Body of pancreas (tissue), 4 donors: ENCODE measurements around the gene SEMA5B. TPM values are rescaled to one million over a fixed set of nuclear protein-coding genes. Genes with fewer than 3 reads are reported as not detected.

Source experiments
- ATAC-seq: fragments of 150-250 bp; one replicate; pipeline ENCODE4 v1.9.1; 2016
- DNase-seq, 4 donors: peaks; one replicate each; pipeline ENCODE4 v3.0.0-alpha.2; 2019
- H3K27ac ChIP-seq, 4 donors: fragments of 200-600 bp; sonication (generic); 1 replicate in 3 of 4; 2 replicates in 1 of 4; pipeline versions ENCODE4 v1.5.1 to v1.6.1; 2016 to 2019; ENCODE audit warnings: mild to moderate bottlenecking in 1 of 4, mixed read lengths in 1 of 4, moderate library complexity in 1 of 4
- H3K27me3 ChIP-seq, 2 donors: fragments of 200-600 bp; sonication (generic); one replicate each; pipeline ENCODE4 v1.6.0; 2016; ENCODE audit warnings: mild to moderate bottlenecking in 1 of 2
- H3K36me3 ChIP-seq, 2 donors: fragments of 200-600 bp; sonication (generic); replicated peaks in 1 of 2; 2 replicates each; pipeline ENCODE4 v1.5.1; 2016; ENCODE audit warnings: low read depth in 2 of 2; ENCODE audit not compliant: insufficient read depth in 1 of 2
- H3K4me1 ChIP-seq: fragments of 200-600 bp; sonication (generic); one replicate; pipeline ENCODE4 v1.6.0; 2016
- H3K4me3 ChIP-seq, 2 donors: fragments of 200-600 bp; sonication (generic); 1 replicate in 1 of 2; 2 replicates in 1 of 2; pipeline ENCODE4 v1.5.1; 2016 to 2019
- H3K9me3 ChIP-seq, 3 donors: fragments of 200-600 bp; sonication (generic); 1 replicate in 2 of 3; 2 replicates in 1 of 3; pipeline ENCODE4 v1.5.1; 2016
- CTCF ChIP-seq, 7 experiments: fragments of 450-650 bp in 4 of 7; fragments of 200-600 bp in 3 of 7; sonication (generic) in 3 of 7; IDR thresholded peaks; one replicate each; pipeline ENCODE4 v1.5.1; 2016 to 2019; ENCODE audit warnings: antibody characterized with exemption in 7 of 7
- POLR2A ChIP-seq, 3 donors: fragments of 450-650 bp; IDR thresholded peaks; one replicate each; pipeline ENCODE4 v1.6.1; 2016; ENCODE audit warnings: antibody characterized with exemption in 3 of 3, mild to moderate bottlenecking in 2 of 3
- WGBS, 2 donors: methylation state at CpG; one replicate each; pipeline ENCODE4 v1.1.5; 2017; 5-methylcytosine and 5-hydroxymethylcytosine counted together
- intact Hi-C: fragments of 100-400 bp; cut with DNase I; formaldehyde crosslinking; loops from one replicate; pipeline ENCODE4 v1.15.1; 2023
- total RNA-seq, 2 donors: library from RNA; depleted of rRNA; stranded (reverse); fragments of >200 nt; gene quantifications; one replicate each; pipeline ENCODE4 v1.1.0, GENCODE V29; 2016

SEMA5B gene
- total RNA-seq, 2 donors from 2014 or later = 1.0 to 15.2 TPM

GRCh38 chr3:122930063-122930997, 97.2 kb downstream of the SEMA5B start:
- H3K4me3 ChIP-seq = no peak overlapping the region
- H3K36me3 ChIP-seq = no peaks in the 10 kb centered on the region
- DNase-seq = no peak
- no peaks in the 10 kb centered on the region for H3K4me1 ChIP-seq
- no peaks in the 10 kb centered on the region for H3K27me3 ChIP-seq
- TF ChIP-seq CTCF (IDR thresholded peaks at IDR 0.05) (no peak), POLR2A (IDR thresholded peaks at IDR 0.05) (no peak)
- no peaks in the 10 kb centered on the region for H3K9me3 ChIP-seq
- intact Hi-C loops = no loop called here
- H3K27ac ChIP-seq = no peak overlapping the region
- no peak for ATAC-seq
- 77 to 78% methylated on average over 14 of the region's 14 CpGs for WGBS, 2 donors

- Histone ChIP-seq H3K36me3 (no peaks in the 10 kb centered on the region), H3K27ac (no peak overlapping the region), H3K4me3 (no peak overlapping the region), H3K4me1 (no peaks in the 10 kb centered on the region), H3K9me3 (no peaks in the 10 kb centered on the region), H3K27me3 (no peaks in the 10 kb centered on the region)
- intact Hi-C loops = no loop called here
- TF ChIP-seq POLR2A (IDR thresholded peaks at IDR 0.05) (no peak), CTCF (IDR thresholded peaks at IDR 0.05) (no peak)
- 47 to 65% methylated on average over 8 to 12 of the region's 12 CpGs for whole genome bisulfite sequencing, 2 donors
- ATAC-seq (no peak), DNase-seq (no peak)
These were observed 98.1 kb downstream of the SEMA5B start for GRCh38 chr3:122929188-122930062.

- WGBS, 2 donors = 72 to 77% methylated on average over 22 to 24 of the region's 24 CpGs
- Histone ChIP-seq H3K4me3 (no peak overlapping the region), H3K27ac (no peak overlapping the region), H3K27me3 (no peaks in the 10 kb centered on the region), H3K4me1 (no peaks in the 10 kb centered on the region), H3K36me3 (no peaks in the 10 kb centered on the region), H3K9me3 (no peaks in the 10 kb centered on the region)
- intact Hi-C loops = no loop called here
- DNase-seq (no peak), ATAC-seq (no peak)
- no peak for TF ChIP-seq POLR2A (IDR thresholded peaks at IDR 0.05)
- TF ChIP-seq CTCF (IDR thresholded peaks at IDR 0.05) = no peak
These were observed 99.0 kb downstream of the SEMA5B start for GRCh38 chr3:122928396-122929187.

GRCh38 chr3:122927726-122928125, 99.8 kb downstream of the SEMA5B start:
- no peak for DNase-seq
- intact Hi-C loops = no loop called here
- no peak overlapping the region for H3K4me3 ChIP-seq
- no peaks in the 10 kb centered on the region for H3K27me3 ChIP-seq
- H3K9me3 ChIP-seq = no peaks in the 10 kb centered on the region
- TF ChIP-seq POLR2A (IDR thresholded peaks at IDR 0.05) = no peak
- no peak for TF ChIP-seq CTCF (IDR thresholded peaks at IDR 0.05)
- no peak for ATAC-seq
- WGBS, 2 donors = 78 to 88% methylated on average over 8 to 9 of the region's 10 CpGs
- no peak overlapping the region for H3K27ac ChIP-seq
- H3K4me1 ChIP-seq = no peaks in the 10 kb centered on the region
- no peaks in the 10 kb centered on the region for H3K36me3 ChIP-seq
